ENCODE measurements around the gene MBP.
"Not testable (repeated sequence)": the region's sequence is repeated elsewhere in the genome, so short reads cannot be mapped to it uniquely, and the experiment has no call there.

The MBP gene

DNA sequence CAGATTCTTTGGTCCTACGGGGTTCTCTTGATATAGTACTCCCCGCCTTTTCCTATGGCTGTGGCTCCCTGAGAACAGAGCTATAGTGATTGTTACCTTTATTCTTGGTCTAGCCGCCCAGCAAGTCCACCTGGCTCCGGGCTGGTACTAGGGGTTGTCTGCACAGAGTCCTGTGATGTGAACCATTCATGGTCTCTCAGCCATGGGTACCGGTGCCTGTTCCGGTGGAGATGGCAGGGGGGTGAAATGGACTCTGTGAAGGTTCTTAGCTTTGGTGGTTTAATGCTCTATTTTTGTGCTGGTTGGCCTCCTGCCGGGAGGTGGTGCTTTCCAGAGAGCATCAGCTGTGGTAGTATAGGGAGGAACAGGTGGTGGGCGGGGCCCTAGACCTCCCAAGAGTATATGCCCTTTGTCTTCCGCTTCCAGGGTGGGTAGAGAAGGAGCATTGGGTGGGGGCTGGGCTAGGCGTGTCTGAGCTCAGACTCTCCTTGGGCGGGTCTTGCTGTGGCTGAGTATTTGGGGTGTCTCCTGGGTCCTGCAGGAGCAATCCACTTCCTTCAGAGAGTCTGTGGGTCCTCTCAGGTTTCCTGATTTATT, 166.9 kb downstream of the MBP start:
- not testable (repeated sequence) for DNase-seq

DNA sequence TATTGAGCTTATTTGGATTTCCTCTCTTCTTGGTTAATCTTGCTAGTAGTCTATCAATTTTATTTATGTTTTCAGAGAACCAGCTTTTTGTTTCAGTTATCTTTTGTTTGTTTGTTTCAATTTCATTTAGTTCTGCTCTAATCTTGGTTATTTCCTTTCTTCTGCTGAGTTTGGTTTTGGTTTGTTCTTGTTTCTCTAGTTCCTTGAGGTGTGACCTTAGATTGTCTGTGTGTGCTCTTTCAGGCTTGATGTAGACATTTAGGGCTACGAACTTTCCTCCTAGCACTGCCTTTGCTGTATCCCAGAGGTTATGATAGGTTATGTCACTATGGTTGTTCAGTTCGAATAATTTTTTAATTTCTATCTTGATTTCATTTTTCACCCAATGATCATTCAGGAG, 168.6 kb downstream of the MBP start:
- no peak for DNase-seq

DNA sequence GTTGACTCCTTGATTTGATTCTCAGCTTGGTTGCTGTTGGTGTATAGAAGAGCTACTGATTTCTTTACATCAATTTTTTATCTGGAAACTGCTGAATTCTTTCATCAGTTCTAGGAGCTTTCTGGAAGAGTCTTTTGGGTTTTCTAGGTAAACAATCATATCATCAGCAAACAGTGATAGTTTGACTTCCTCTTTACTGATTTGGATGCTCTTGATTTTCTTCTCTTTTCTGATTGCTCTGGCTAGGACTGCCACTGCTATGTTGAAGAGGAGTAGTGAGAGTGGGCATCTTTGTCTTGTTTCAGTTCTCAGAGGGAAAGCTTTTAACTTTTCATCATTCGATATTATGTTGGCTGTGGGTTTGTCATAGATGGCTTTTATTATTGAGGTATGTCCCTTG, 169.7 kb downstream of the MBP start:
- no peak for DNase-seq

- no peak for DNase-seq
Observed at GRCh38 chr18:76960528-76961035, 172.0 kb downstream of the MBP start.

DNA sequence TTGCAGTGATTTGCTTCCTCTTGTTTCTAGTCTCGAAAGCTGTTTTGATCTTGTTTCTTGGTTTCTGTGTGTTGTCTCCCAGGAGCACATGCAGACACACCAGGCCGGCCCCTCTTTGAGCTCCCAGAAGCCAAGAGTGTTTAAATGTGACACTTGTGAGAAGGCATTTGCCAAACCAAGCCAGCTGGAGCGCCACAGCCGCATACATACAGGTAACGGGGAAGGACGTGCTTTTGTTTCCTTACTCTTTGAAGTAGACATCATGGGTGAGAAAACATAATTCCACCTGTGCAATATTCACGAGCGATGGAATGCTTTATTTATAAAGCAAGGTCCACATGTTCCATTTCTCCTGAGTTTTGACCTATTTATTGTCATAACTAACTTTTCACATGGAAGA, 173.0 kb downstream of the MBP start:
- no peak for DNase-seq

DNA sequence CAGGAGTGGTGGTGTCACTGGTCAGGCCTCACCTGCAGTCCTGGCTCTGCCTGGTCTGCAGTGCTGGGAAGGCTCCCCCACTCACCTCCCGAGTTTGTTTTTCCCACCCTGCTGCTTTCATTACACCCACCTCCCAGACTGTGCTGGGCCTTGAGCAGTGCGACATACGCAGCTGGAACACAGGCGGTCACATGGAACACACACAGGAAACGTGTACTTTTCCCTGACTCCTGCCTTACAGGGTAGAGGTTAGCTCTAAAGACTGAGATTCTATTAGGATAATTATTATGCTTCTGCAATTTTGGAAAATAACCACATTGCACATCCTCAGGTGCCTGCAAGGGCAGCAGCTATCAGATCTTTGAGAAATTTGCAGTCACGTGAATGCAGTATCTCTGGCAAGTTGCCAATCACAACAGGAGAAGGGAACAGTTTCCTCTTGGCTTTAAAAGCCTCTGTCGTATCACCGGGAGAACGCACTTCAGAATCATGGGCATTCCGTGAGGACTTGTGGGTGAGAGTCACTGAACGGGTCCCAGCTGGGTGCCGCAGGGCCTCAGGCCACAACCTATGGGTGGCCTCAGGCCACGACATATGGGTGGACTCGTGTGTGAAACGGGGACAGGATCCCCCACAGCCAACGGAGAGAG, 173.8 kb downstream of the MBP start:
- no peak for DNase-seq

GRCh38 chr18:76957384-76958355, 174.9 kb downstream of the MBP start:
- DNase-seq: no peak

DNA sequence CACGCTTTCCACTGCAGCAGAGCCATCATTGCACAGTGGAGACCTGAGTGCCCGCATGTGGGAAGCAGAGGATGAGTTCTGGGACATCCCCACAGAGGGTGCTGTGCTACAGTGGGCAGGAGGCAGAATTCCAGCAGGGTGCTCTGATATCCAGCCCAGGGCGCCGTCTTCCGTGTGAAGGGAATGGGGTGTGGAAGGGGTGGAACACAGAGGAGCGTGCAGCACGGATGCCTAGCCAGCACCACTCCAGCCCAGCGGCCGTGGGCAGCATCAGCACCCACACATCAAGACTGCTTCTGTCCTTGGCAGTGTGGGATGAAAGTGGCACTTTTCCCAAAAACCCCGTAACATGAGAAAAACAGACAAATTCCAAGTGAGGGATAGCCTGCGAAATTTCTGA, 175.9 kb downstream of the MBP start:
- no peak for DNase-seq

DNA sequence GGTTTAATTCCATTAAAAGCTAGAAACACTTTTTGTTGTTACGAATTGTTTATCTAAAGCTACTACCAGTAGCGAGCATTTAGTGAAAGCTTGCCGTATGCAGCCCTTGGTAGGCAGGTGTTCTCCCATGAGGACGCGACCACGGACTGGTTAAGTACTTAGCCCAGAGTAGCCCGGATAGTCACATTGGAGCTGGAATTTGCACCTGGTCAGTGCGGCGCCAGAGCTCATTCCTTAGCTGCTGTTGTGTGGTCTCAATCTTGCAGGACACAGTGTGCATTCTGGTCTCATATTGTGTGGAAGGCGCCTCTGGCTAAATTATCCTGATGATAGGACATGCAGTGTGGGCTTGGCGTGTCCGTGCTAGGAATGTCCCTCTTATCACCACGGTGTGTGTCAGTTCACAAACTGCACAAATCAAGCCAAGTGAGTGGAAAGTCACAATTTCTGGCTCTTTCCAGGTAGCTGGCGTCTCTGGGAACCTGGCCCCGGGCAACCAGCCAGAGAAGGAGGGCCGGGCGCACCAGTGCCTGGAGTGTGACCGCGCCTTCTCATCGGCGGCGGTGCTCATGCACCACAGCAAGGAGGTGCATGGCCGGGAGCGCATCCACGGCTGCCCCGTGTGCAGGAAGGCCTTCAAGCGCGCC, 176.9 kb downstream of the MBP start:
- DNase-seq: no peak

DNA sequence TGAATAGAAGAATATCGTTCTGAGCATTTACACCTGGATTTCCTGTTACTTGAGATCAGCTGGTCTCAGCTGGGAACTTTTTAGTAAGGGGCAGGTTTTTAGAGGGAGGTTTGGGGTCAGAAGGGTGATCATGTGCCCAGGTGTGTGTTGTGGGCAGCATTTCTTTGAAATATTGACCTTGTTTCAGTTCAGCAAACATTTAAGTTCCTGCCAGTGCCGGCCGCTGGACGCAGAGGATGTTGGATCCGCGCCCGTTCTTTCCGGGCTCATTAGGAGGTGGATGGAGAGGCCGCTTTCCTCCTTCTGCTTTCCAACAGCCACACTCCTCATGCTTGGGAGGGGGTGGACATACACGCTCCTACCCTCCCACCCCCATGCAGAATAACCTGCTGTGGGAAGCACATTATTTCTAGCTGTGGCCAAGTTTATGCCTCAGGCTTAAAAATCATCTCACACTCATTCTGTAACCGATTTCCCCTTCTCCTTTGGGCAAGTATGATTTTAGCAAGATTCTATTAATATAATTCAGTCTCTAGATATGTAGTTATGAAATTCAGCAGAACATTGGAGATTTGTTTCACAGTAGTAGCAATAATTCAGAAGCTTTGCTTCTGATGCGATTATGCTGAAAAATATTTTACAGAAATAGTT, 178.9 kb downstream of the MBP start:
- no peak for DNase-seq

- DNase-seq: no peak
Observed at GRCh38 chr18:76953156-76953555, 179.4 kb downstream of the MBP start.

DNA sequence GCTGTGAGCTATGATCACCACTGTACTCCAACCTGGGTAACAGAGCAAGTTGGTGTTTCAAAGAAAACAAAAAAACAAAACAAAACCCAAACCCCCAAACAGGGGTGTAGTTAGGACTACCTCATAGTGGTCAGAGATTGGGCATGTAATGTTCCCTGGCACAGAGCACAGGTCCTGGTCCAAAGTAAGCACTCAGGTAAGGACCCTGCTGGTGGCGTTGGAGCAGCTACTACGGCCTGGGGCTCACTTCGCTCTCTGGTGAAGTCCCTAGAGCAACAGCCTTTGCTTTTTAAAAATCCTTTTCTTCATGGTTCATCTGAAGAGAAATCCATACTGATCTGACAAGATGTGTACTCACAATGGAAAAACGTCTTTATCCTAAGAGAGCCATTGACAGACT, 179.8 kb downstream of the MBP start:
- no peak for DNase-seq

DNA sequence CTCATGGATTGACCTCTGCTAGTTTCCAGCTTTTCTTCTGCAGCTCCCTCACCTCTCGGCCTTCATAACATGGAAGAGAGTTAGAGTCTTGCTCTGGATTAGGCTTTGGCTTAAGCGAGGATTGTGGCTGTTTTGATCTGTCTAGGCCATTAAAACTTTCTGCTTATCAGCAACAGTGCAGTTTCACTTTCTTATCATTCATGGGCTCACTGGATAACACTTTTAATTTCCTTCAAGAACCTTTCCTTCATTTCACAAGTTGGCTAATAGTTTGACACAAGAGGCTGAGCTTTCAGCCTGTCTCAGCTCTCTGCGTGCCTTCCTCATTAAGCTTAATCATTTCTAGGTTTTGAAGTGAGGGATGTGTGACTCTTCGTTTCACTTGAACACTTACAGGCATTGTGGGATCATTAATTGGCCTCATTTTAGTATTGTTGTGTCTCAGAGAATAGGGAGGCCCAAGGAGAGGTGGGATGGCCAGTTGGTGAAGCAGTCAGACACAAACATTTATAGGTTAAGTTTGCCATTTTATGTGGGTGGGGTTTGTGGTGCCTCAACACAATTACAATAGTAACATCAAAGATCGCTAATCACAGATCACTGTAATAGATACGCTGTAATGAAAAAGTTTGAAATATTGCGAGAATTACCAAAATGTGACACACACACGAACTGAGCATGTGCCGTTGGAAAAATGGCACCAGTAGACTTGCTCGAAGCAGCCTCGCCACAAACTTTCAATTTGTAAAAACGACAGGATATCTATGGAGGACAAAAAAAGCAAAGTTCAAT, 180.9 kb downstream of the MBP start:
- no peak for DNase-seq

DNA sequence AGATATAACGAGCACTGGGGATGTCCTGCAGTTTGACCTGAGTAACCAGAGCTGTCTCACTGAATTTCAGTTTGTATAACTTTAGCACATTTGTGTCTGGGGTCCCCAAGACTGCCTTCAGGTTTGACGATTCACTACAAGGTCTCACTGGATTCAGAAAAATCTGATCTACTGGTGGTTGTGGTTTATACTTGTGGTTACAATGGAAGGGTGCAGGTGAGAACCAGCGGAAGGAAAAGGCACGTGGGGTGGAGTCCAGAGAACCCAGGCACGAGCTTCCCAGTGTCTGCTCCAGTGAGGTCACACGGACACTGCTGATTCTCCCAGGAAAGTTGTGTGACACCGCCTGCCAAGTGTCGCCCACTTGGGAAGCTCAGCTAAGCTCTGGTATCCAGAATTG, 184.2 kb downstream of the MBP start:
- DNase-seq: no peak

DNA sequence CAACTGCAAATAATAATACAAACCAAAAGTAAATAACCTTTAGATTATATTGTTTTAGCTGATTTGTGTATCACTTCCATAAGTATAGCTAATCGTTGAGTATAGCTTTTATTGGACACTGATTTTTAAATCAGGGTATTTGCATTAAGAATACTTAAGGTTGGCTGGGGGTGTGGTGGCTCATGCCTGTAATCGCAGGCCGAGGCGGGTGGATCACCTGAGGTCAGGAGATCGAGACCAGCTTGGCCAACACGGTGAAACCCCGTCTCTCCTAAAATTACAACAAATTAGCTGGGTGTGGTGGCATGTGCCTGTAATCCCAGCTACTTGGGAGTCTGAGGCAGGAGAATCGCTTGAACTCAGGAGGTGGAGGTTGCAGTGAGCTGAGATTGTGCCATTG, 188.2 kb downstream of the MBP start:
- DNase-seq: not testable (repeated sequence)

GRCh38 chr18:76943542-76944339, 188.8 kb downstream of the MBP start:
- DNase-seq: no peak

DNA sequence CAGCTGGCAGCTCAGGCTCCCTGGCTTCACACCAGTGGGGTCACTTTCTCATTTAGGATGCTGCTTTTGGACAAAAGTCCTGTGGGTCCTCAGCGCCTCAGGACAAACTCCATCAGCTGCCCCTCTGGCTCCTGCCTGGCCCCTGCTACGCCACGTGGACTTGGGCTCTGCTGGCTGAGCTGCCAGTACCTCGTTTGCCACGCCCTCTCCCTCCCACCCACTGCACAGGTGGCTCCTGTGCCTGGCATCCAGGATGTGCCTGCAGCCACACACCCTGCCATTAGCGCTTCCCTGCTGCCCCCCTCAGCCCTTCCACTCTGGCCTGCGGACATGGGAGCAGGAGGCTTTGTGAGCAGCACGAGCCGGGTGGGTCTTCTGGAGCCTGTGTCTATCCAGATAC, 191.3 kb downstream of the MBP start:
- DNase-seq: no peak

GRCh38 chr18:76938619-76939018, 194.0 kb downstream of the MBP start:
- DNase-seq: no peak

DNA sequence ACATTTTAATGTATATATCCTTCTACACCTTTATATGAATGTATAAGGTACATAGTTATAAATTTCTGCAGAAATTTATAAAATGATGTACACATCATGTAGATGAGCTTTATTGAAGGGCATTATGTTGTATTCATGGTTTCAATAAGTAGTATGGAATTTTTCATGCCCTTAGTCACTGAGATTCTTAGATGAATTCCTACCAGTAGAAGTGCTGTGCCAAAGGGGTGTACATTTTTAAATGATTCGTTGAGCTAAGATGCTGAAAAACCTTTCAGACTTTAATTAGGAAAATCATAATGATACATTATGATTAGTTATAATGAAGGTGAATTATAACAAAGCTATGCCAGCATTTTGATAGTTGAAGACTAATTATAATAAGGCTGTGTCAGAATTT, 195.0 kb downstream of the MBP start:
- no peak for DNase-seq

DNA sequence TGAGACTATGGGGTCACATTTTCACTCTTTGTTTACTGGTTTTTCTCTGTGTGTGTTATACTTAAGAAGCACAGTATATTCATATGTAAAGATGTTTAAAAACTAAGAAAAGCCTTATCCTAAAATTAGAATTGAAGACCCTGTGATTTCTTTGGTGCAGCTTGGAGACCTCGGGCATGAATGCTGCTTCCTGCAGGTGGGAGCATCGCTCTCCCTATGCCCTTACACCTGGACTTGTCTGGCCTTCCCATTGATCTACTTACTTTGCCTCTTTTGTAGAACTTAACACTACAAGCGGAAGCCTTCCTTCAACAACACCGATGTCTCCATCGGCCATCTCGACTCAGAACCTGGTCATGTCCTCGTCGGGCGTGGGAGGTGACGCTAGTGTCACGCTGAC, 195.7 kb downstream of the MBP start:
- no peak for DNase-seq
